Right cardiac atrium (tissue), 5 donors: Measurements from ENCODE around the gene ABTB2. TPM values are rescaled to one million over a fixed set of nuclear protein-coding genes. Genes with fewer than 3 reads are reported as not detected.

Source experiments
- ATAC-seq, 2 donors: fragments of 200-7000 bp; cut with Tn5 transposase; one replicate each; pipeline versions ENCODE4 v1.8.0 to v1.9.1; 2020; ENCODE audit warnings: moderate library complexity in 2 of 2, mild to moderate bottlenecking in 1 of 2
- DNase-seq, 3 donors: peaks; one replicate each; pipeline ENCODE4 v3.0.0-alpha.2; 2020
- H3K27ac ChIP-seq: one replicate; pipeline ENCODE4 v1.5.1; 2013; ENCODE audit warnings: mild to moderate bottlenecking, low read length, control low read depth, moderate library complexity
- H3K27me3 ChIP-seq: one replicate; pipeline ENCODE4 v1.6.1; 2013; ENCODE audit not compliant: control insufficient read depth, insufficient read depth
- H3K4me1 ChIP-seq: one replicate; pipeline ENCODE4 v1.6.1; 2013; ENCODE audit warnings: low read length; ENCODE audit not compliant: control insufficient read depth, insufficient read depth
- H3K4me3 ChIP-seq: one replicate; pipeline ENCODE4 v1.5.1; 2013; ENCODE audit warnings: low read length, control low read depth
- H3K9me3 ChIP-seq: one replicate; pipeline ENCODE4 v1.6.1; 2013; ENCODE audit warnings: low read length; ENCODE audit not compliant: control insufficient read depth
- WGBS: extraction: QIAGEN DNeasy Blood & Tissue Kit; methylation state at CpG from one replicate; pipeline ENCODE4 v1.1.7; 2013; 5-methylcytosine and 5-hydroxymethylcytosine counted together
- intact Hi-C, 4 donors: fragments of 100-400 bp; cut with DNase I; formaldehyde crosslinking; loops; one replicate each; pipeline versions ENCODE4 v1.11.0 to v1.14.0; 2022 to 2023
- polyA plus RNA-seq: library from polyadenylated mRNA; stranded (reverse); fragments of 200-250 nt; gene quantifications from one replicate; pipeline ENCODE4 v1.2.3, GENCODE V29; 2013
- total RNA-seq, 4 donors: library from RNA; stranded (reverse); fragmentation: NEBNext Ultra II Directional; extraction: Animal tissue kit (Norgen Biotek cat#: 25700); gene quantifications; one replicate each; pipeline ENCODE4 v1.2.1, GENCODE V29; 2021
- donor health status: healthy with polysubstance abuse.
- donor health status: DM: no; HTN: yes; CAD: no.
- donor health status: DM: no; HTN: no; CAD: no.
- donor health status: DM: no; HTN: yes; CAD: no; lungs with severe emphysema.
- donor health status: DM: yes; HTN: yes; CAD: no.

The ABTB2 gene
- total and polyA plus RNA-seq, 5 donors = 3.7 to 14.1 (median 10.8) TPM

DNA sequence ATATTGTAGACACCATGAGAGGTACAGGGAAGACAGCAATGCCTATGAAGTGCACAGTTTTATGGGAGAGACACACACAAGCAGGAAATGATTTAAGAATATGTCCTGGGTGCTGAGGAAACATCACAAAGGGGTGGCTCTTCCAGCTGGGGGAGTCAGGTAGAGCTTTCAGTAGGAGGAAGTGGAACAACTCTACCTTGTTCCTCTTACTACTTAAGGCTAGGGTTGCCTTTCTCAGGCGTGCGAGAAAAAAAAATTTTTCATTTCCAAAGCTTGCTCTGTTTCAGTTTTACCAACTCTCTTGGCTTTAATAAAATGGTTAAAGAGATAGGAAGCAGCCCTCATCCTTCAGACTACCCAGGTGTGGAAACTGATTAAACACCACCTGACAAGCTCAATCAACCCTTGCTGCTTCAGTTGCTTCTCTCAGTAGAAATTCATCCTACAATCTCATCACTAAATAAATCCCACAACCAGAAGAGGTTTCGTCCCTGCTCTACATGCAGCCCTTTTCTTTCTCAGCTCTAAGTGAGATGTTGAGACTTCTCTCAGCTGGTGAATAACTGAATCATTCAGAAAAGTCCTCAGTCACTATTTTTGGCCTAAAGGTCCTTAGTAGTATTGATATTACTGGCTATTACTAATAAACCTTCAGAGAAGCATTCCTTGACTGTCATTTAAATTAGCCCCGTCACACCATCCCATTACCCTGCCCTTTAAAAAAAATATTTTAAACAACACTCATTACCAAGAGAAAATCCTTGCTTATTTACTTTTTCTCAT lies 5.9 kb downstream of the ABTB2 start:
- DNase-seq (no peak), ATAC-seq (no peak)
- no peak overlapping the region for H3K27ac ChIP-seq
- no peaks in the 10 kb centered on the region for H3K27me3 ChIP-seq
- H3K9me3 ChIP-seq = no peaks in the 10 kb centered on the region
- 92% methylated on average over 4 of the region's 4 CpGs for WGBS
- peaks cover 20% of the 10 kb centered on the region for H3K4me1 ChIP-seq
- intact Hi-C loops = loop anchor here in 2 of 4 donors (5.0 to 10.0 kb wide), 2 partner anchors 90 to 107 kb away; no protein-coding TSS in a partner anchor
- H3K4me3 ChIP-seq = no peak overlapping the region

DNA sequence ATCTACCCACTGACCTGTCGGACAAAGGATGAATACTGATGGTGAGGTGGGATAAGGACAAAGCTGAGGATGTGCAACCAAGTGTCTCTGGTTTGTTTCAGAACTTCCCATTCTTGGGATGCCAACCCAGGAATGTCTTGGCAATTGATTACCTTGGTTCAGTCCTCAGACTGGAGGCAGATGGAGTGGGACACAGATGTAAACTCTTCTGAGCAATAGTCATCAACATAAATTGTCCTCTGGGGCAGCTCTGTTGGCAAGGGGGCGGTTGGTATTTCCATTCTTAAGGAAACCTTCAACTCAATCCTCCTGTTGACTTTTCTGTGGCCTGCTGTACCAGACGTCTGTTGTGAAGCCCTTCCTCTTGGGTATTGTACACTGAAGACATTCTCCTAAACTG lies 6.8 kb downstream of the ABTB2 start:
- WGBS = 87% methylated on average over 3 of the region's 3 CpGs
- no peak overlapping the region for H3K27ac ChIP-seq
- intact Hi-C loops = loop anchor here in 2 of 4 donors (5.0 to 10.0 kb wide), 2 partner anchors 89 to 106 kb away; no protein-coding TSS in a partner anchor
- no peak for DNase-seq
- ATAC-seq = no peak
- H3K27me3 ChIP-seq = no peaks in the 10 kb centered on the region
- H3K4me3 ChIP-seq = no peak overlapping the region
- H3K9me3 ChIP-seq = no peaks in the 10 kb centered on the region
- peaks cover 15% of the 10 kb centered on the region for H3K4me1 ChIP-seq

DNA sequence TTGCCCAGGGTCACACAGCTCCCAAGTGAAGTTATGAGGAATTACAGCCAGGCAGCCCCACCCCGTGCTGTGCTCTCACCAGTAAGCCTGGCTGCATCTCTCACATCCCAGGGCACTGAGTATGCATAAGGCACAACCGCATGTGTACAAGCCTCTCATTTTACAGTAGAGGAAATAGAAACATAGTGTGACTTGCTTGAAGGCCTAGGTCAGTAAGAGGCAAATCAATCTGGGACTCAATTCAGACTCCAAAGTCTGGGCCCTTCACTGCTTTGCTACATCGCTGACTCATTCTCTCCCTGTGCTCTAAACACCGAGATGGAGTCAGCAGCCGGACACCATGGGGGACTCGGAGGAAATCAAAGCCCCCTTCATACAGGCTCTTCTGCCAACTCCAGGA lies 7.9 kb downstream of the ABTB2 start:
- H3K27ac ChIP-seq = no peak overlapping the region
- 93% methylated on average over 6 of the region's 6 CpGs for WGBS
- H3K4me3 ChIP-seq = no peak overlapping the region
- DNase-seq = no peak
- intact Hi-C loops = loop anchor here in 2 of 4 donors (5.0 to 10.0 kb wide), 2 partner anchors 88 to 105 kb away; no protein-coding TSS in a partner anchor
- ATAC-seq = no peak
- no peaks in the 10 kb centered on the region for H3K9me3 ChIP-seq
- peaks cover 20% of the 10 kb centered on the region for H3K4me1 ChIP-seq
- H3K27me3 ChIP-seq = no peaks in the 10 kb centered on the region

DNA sequence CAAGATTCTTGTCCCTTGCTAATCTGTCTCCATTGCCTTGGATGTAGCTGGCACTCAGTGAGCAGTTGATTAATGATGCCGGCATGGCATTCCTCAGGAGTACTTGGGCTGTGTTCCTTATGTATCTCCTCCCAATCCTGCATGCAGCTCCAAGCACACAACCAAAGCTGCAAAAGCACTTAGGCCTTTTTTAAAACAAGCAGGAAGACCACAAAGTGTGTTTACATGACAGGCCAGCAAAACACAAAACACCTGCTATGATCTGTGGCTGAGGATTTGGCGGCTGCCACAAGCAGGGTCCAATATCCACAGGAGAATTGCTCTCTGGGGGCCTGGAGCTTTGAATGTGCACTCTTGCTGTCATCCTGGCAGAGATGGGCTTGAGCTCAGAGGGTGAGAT lies 8.9 kb downstream of the ABTB2 start:
- intact Hi-C loops = no loop called here
- DNase-seq (no peak), ATAC-seq (no peak)
- H3K4me3 ChIP-seq = no peak overlapping the region
- no peaks in the 10 kb centered on the region for H3K9me3 ChIP-seq
- no peak overlapping the region for H3K27ac ChIP-seq
- H3K27me3 ChIP-seq = no peaks in the 10 kb centered on the region
- 79% methylated on average over 2 of the region's 2 CpGs for WGBS
- H3K4me1 ChIP-seq = peaks cover 24% of the 10 kb centered on the region

DNA sequence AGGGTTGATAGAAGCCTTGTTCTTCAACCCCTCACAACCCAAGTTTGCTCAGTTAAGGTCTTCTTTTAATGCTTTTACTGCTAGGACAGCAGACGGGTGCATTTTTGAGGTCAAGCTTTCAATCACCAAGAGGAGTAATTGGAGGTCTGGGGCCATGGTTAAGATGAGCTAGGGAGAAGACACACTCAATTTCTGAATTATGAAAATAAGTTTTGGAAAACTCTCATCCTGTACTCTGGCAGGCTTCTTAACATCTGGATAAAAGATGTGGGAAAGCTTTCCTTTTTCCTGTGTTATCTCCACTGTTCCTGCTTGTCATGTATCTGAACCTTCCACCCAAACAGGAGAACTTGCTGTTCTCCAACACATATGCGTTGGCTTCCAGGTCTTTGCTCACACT lies 9.7 kb downstream of the ABTB2 start:
- H3K27me3 ChIP-seq = no peaks in the 10 kb centered on the region
- intact Hi-C loops = no loop called here
- H3K27ac ChIP-seq = no peak overlapping the region
- H3K4me3 ChIP-seq = no peak overlapping the region
- H3K9me3 ChIP-seq = no peaks in the 10 kb centered on the region
- peaks cover 26% of the 10 kb centered on the region for H3K4me1 ChIP-seq
- WGBS = 55% methylated on average over 2 of the region's 2 CpGs
- ATAC-seq (no peak), DNase-seq (no peak)

DNA sequence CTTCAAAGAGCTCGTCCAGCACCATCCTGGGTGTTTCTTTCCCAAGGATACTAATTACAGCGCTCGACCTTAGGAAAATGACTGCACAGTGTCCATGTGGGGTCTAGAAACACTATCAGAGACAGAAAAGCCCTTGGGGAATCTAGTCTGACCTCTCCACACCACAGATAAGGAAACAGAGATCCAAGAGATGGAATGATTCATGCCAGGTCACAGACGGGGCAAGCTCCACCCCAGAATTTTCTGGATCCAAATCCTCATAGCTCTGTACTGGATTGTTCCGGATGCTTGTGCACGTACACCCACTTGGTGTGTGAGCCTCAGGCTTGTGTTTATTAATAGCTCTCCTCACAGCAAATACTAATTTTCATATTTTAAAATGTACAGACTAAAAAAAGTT lies 11.3 kb downstream of the ABTB2 start:
- ATAC-seq (peak; percentile 72 to 79), DNase-seq (peak in 2 of 3 donors; percentile 35)
- 39% methylated on average over 6 of the region's 6 CpGs for WGBS
- Histone ChIP-seq H3K4me1 (peaks cover 33% of the 10 kb centered on the region), H3K4me3 (no peak overlapping the region), H3K27ac (peak overlapping the region; percentile 81), H3K27me3 (no peaks in the 10 kb centered on the region), H3K9me3 (no peaks in the 10 kb centered on the region)
- intact Hi-C loops = no loop called here

DNA sequence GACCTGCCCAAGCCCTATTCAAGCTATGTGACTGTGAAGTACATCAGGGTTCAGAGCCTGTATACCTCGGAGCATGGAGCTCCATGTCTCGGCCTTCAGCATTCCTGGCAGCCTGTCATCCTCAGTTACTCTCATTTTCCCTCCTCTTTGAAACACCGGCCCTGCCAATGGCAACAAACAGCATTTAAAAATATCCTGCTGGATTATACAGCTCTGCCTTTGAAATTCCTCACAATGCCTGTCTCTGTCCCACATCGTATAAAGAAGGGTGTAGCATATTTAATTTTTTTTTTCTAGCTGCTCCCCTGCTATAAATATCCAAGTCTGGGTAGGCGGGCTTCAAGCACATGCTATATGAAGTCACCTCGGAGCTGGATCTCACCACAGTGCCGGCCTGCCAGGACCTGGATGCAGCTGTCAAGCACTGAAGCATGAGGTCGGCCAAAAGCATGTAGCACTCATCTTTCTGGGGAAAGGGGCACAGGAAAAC lies 11.8 kb downstream of the ABTB2 start:
- peak; percentile 35 to 75 (median 75) for DNase-seq
- H3K27ac ChIP-seq = peak overlapping the region; percentile 81
- H3K27me3 ChIP-seq = no peaks in the 10 kb centered on the region
- peak; percentile 67 for ATAC-seq
- H3K4me1 ChIP-seq = peaks cover 36% of the 10 kb centered on the region
- 23% methylated on average over 8 of the region's 8 CpGs for WGBS
- H3K9me3 ChIP-seq = no peaks in the 10 kb centered on the region
- intact Hi-C loops = no loop called here
- H3K4me3 ChIP-seq = no peak overlapping the region

DNA sequence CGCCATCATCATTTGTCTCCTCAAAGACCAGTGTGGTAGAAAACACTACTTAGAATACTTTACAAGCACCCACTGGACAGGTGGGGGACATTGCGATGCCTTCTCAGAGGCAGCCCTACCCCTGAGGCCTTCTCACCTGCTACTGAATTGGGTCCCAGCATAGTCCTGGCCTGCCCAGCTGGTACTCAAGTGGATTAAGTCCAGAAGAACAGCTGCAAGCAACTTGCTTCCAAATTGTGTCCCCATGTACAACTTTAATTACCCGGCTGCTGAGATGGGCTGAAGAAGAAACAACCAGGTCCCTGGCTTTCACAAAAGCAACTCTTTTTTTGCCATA lies 12.3 kb downstream of the ABTB2 start:
- Histone ChIP-seq H3K27me3 (no peaks in the 10 kb centered on the region), H3K4me3 (no peak overlapping the region), H3K9me3 (no peaks in the 10 kb centered on the region), H3K4me1 (peaks cover 36% of the 10 kb centered on the region), H3K27ac (peak overlapping the region; percentile 81)
- no peak for DNase-seq
- 88% methylated on average over 3 of the region's 3 CpGs for WGBS
- intact Hi-C loops = no loop called here
- ATAC-seq = no peak

DNA sequence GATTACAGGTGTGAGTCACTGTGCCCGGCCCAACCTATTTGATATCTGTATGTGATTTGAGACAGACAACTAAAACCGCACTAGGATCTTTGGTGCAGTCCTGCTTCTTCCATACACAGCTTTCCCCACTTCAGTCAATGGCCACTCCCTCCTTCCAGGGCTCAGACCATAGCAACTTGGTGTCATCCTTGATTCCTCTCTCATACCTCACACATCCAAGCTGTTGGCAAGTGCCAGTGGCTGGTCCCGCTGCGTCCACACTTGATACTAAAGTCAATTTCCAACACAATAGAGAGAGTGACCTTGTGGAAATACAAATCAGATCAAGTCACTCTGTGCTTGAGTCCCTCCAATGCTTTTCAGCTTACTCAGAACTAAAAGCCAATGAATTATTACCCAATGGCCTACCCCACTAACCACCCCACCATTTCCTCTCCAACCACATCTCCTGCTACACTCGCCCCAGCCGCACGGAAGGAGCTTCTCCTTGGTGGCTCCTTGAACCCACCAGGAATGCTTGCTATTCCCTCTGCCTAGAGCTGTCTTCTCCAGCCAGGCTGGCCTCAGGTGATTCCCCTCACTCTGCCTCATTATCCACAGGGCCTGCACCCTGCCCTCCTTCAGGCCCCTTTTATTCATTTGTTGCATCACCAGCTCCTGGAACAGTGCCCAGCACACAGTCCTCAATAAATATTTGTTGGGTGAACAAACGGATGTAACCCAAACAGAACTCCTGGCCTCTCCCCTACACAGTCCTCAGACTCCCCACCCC lies 12.9 kb downstream of the ABTB2 start:
- 75% methylated on average over 8 of the region's 8 CpGs for WGBS
- Histone ChIP-seq H3K4me1 (peaks cover 36% of the 10 kb centered on the region), H3K9me3 (no peaks in the 10 kb centered on the region), H3K4me3 (no peak overlapping the region), H3K27me3 (no peaks in the 10 kb centered on the region), H3K27ac (peak overlapping the region; percentile 81)
- peak; percentile 47 to 73 (median 57) for DNase-seq
- peak in 1 of 2 donors; percentile 27 for ATAC-seq
- intact Hi-C loops = no loop called here

DNA sequence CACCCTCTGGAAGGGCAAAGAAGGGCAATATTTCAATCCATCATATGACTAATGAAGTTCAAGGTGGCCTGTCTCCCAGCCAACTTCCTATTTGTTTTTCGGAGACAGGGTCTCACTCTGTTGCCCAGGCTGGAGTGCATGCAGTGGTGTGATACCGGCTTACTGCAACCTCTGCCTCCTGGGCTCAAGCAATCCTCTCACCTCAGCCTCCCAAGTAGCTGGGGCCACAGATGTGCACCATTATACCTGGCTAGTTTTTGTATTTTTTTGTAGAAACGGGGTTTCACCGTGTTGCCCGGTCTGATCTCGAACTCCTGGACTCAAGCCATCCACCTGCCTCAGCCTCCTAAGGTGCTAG lies 13.4 kb downstream of the ABTB2 start:
- Histone ChIP-seq H3K27ac (no peak overlapping the region), H3K9me3 (no peaks in the 10 kb centered on the region), H3K4me1 (peaks cover 36% of the 10 kb centered on the region), H3K27me3 (no peaks in the 10 kb centered on the region), H3K4me3 (no peak overlapping the region)
- ATAC-seq (no peak), DNase-seq (no peak)
- WGBS = 89% methylated on average over 6 of the region's 6 CpGs
- intact Hi-C loops = no loop called here

DNA sequence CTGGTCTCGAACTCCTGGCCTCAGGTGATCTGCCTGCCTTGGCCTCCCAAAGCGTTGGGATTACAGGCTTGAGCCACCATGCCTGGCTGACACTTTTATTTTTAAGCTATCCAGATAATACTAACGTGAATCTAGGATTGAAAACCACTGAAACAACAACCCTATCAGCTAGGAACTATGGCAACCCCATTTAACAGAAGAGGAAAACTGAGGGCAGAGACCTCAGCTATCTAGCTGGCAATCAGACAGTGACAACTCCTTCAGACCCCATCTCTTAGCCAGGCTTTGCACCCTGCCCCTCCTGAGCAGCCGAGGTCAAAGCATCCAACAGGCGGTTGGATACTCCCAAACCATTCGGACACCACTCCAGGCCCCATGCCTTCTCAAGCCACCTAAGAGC lies 14.1 kb downstream of the ABTB2 start:
- Histone ChIP-seq H3K4me3 (no peak overlapping the region), H3K27me3 (no peaks in the 10 kb centered on the region), H3K27ac (no peak overlapping the region), H3K9me3 (no peaks in the 10 kb centered on the region), H3K4me1 (peaks cover 36% of the 10 kb centered on the region)
- intact Hi-C loops = no loop called here
- no peak for DNase-seq
- 88% methylated on average over 6 of the region's 6 CpGs for WGBS
- no peak for ATAC-seq
